Tibial nerve (tissue), 4 donors: Measurements from ENCODE around the gene GGA2.

Experiments
- EP300 ChIP-seq, 2 donors: sonication (generic); formaldehyde crosslinking; IDR thresholded peaks; one replicate each; pipeline ENCODE4 v1.6.1; 2017; ENCODE audit warnings: antibody characterized with exemption in 2 of 2, mild to moderate bottlenecking in 1 of 2
- TF ChIP-seq, protein P1 (sequence below), 5 experiments: fragments of 200-600 bp in 3 of 5; fragments of 450-650 bp in 2 of 5; sonication (generic) in 3 of 5; IDR thresholded peaks; one replicate each; pipeline ENCODE4 v1.5.1; 2016 to 2019; ENCODE audit warnings: antibody characterized with exemption in 5 of 5, mild to moderate bottlenecking in 3 of 5, moderate library complexity in 2 of 5

DNA sequence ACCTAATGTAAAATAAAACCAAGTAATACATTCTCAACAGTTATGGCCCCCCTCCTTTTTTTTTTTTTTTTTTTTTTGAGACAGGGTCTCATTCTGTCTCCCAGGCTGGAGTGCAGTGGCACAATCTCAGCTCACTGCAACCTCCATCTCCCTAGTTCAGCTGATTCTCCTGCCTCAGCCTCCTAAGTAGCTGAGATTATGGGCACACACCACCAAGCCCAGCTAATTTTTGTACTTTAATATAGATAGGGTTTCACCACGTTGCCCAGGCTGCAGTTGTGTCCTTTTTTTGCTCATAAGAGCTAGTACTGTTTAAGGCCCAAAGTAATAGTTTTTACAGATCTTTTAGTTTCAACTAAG is 28.6 kb upstream of the GGA2 start:
- no peak for TF ChIP-seq EP300 (IDR thresholded peaks at IDR 0.05)
- TF ChIP-seq, protein P1, sequence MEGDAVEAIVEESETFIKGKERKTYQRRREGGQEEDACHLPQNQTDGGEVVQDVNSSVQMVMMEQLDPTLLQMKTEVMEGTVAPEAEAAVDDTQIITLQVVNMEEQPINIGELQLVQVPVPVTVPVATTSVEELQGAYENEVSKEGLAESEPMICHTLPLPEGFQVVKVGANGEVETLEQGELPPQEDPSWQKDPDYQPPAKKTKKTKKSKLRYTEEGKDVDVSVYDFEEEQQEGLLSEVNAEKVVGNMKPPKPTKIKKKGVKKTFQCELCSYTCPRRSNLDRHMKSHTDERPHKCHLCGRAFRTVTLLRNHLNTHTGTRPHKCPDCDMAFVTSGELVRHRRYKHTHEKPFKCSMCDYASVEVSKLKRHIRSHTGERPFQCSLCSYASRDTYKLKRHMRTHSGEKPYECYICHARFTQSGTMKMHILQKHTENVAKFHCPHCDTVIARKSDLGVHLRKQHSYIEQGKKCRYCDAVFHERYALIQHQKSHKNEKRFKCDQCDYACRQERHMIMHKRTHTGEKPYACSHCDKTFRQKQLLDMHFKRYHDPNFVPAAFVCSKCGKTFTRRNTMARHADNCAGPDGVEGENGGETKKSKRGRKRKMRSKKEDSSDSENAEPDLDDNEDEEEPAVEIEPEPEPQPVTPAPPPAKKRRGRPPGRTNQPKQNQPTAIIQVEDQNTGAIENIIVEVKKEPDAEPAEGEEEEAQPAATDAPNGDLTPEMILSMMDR (IDR thresholded peaks at IDR 0.05): no peak
